ENCODE data around the gene HDAC8. TPM values are rescaled to one million over a fixed set of nuclear protein-coding genes. Genes with fewer than 3 reads are reported as not detected.

HDAC8 gene
- polyA plus RNA-seq, 2 of the 4 experiments (the other 2 are of a cell fraction): 28.7 to 38.3 TPM

- no peak for TF ChIP-seq CHD2 (IDR thresholded peaks at IDR 0.05; ENCODE audit: low read length, partially characterized antibody)
- TF ChIP-seq HOXB13 (CRISPR knock-in tag; IDR thresholded peaks at IDR 0.05; ENCODE audit: low read depth): no peak
- TF ChIP-seq BHLHE40 (IDR thresholded peaks at IDR 0.05; ENCODE audit: low read depth, low read length): no peak
These were observed 256.1 kb downstream of the HDAC8 start (continued) for GRCh38 chrX:72316408-72317110.

GRCh38 chrX:72314881-72315280 lies 257.8 kb downstream of the HDAC8 start:
- Histone ChIP-seq H3K4me1 (no peaks in the 10 kb centered on the region), H3K9me3 (no peaks in the 10 kb centered on the region), H3K4me2 (no peak overlapping the region), H3K4me3 (no peak overlapping the region), H3K27ac (no peak overlapping the region)
- DNase-seq (ENCODE audit: low read depth in 1 of 2, low spot score in 1 of 2) (no peak), ATAC-seq (no peak), FAIRE-seq (no peak)
- ChIA-PET CTCF (no interaction called here), POLR2A (no interaction called here)
- 80% methylated on average over 2 of the region's 3 CpGs for WGBS (ENCODE audit: missing lambda C conversion rate)
- TF ChIP-seq HES2 (IDR thresholded peaks at IDR 0.05) (no peak), ZC3H11A (IDR thresholded peaks at IDR 0.05) (no peak), MYC (IDR thresholded peaks at IDR 0.05; ENCODE audit: borderline replicate concordance, low read length) (no peak), EP300 (IDR thresholded peaks at IDR 0.05) (no peak), SMC3 (IDR thresholded peaks at IDR 0.05) (no peak), GATA3 (IDR thresholded peaks at IDR 0.05; ENCODE audit: borderline replicate concordance) (no peak), POLR2AphosphoS2 (conservative IDR thresholded peaks at IDR 0.05; ENCODE audit: low read length) (no peak), KDM5A (IDR thresholded peaks at IDR 0.05) (no peak), SREBF2 (IDR thresholded peaks at IDR 0.05) (no peak), BCL3 (IDR thresholded peaks at IDR 0.05) (no peak), RCOR1 (IDR thresholded peaks at IDR 0.05; ENCODE audit: low read depth, low read length) (no peak), KDM1A (IDR thresholded peaks at IDR 0.05; ENCODE audit: low read depth) (no peak), RNF2 (IDR thresholded peaks at IDR 0.05; ENCODE audit: borderline replicate concordance, low read depth) (no peak), CBX8 (IDR thresholded peaks at IDR 0.05) (no peak), ZFP36 (IDR thresholded peaks at IDR 0.05; ENCODE audit: borderline replicate concordance, partially characterized antibody) (no peak), CTCF (IDR thresholded peaks at IDR 0.05) (no peak), HEYL (CRISPR knock-in tag; IDR thresholded peaks at IDR 0.05) (no peak), JUN (IDR thresholded peaks at IDR 0.05) (no peak), ZNF302 (CRISPR knock-in tag; IDR thresholded peaks at IDR 0.05) (no peak)

Data from A549 (cell line).